Spleen (tissue), 11 donors: ENCODE measurements around the gene GALNT18. TPM values are rescaled to one million over a fixed set of nuclear protein-coding genes. Genes with fewer than 3 reads are reported as not detected.

Experiments
- DNase-seq: peaks from one replicate; pipeline ENCODE4 v3.0.0-alpha.2; 2020
- H3K27ac ChIP-seq, 8 donors: fragments of 200-600 bp; sonication (generic) in 7 of 8; 1 replicate in 4 of 8; 2 replicates in 4 of 8; pipeline versions ENCODE4 v1.5.0 to v1.8.0; 2016 to 2021; ENCODE audit warnings: inconsistent platforms in 4 of 8, mild to moderate bottlenecking in 4 of 8, moderate library complexity in 1 of 8
- H3K27me3 ChIP-seq, 7 donors: fragments of 200-600 bp; sonication (generic) in 6 of 7; replicated peaks in 1 of 7; 1 replicate in 4 of 7; 2 replicates in 3 of 7; pipeline versions ENCODE4 v1.5.0 to v1.8.0; 2016 to 2021; ENCODE audit warnings: inconsistent platforms in 3 of 7, mild to moderate bottlenecking in 1 of 7
- H3K36me3 ChIP-seq, 6 donors: fragments of 200-600 bp; sonication (generic) in 5 of 6; 1 replicate in 4 of 6; 2 replicates in 2 of 6; pipeline versions ENCODE4 v1.5.0 to v1.8.0; 2016 to 2021; ENCODE audit warnings: inconsistent platforms in 2 of 6
- H3K4me1 ChIP-seq, 6 donors: fragments of 200-600 bp; sonication (generic) in 5 of 6; 1 replicate in 3 of 6; 2 replicates in 3 of 6; pipeline versions ENCODE4 v1.5.0 to v1.8.0; 2016 to 2021; ENCODE audit warnings: inconsistent platforms in 3 of 6
- H3K4me3 ChIP-seq, 8 donors: fragments of 200-600 bp; sonication (generic) in 7 of 8; 1 replicate in 4 of 8; 2 replicates in 4 of 8; pipeline versions ENCODE4 v1.5.0 to v1.8.0; 2016 to 2021; ENCODE audit warnings: inconsistent platforms in 4 of 8, mild to moderate bottlenecking in 4 of 8, moderate library complexity in 2 of 8
- H3K9me3 ChIP-seq, 8 donors: fragments of 200-600 bp; sonication (generic) in 7 of 8; 1 replicate in 4 of 8; 2 replicates in 4 of 8; pipeline versions ENCODE4 v1.5.0 to v1.8.0; 2016 to 2021; ENCODE audit warnings: inconsistent platforms in 4 of 8
- POLR2A ChIP-seq, 3 donors: fragments of 450-650 bp; IDR thresholded peaks; one replicate each; pipeline ENCODE4 v1.5.1; 2017; ENCODE audit warnings: antibody characterized with exemption in 3 of 3, mild to moderate bottlenecking in 1 of 3
- POLR2AphosphoS5 ChIP-seq, 3 donors: sonication (generic); formaldehyde crosslinking; IDR thresholded peaks; one replicate each; pipeline ENCODE4 v1.5.1; 2017; ENCODE audit warnings: antibody characterized with exemption in 3 of 3
- WGBS, 5 donors: extraction: QIAGEN DNeasy Blood & Tissue Kit in 3 of 5; methylation state at CpG; one replicate each; pipeline versions ENCODE4 v1.1.5 to v1.1.7; 2013 to 2018; 5-methylcytosine and 5-hydroxymethylcytosine counted together
- intact Hi-C: fragments of 100-400 bp; cut with DNase I; formaldehyde crosslinking; loops from one replicate; pipeline ENCODE4 v1.15.0; 2023; ENCODE audit warnings: low total_unique reads
- polyA plus RNA-seq, 3 donors: library from polyadenylated mRNA; stranded (reverse); fragments of 200-250 nt; gene quantifications; one replicate each; pipeline ENCODE4 v1.2.1, GENCODE V29; 2013
- total RNA-seq, 7 donors: library from RNA; depleted of rRNA in 3 of 7; stranded (reverse); fragments of >200 nt in 3 of 7; fragmentation: NEBNext Ultra II Directional in 4 of 7; extraction: Animal tissue kit (Norgen Biotek cat#: 25700) in 4 of 7; gene quantifications; one replicate each; pipeline versions ENCODE4 v1.1.0 to v1.2.1, GENCODE V29; 2016 to 2021
- TF ChIP-seq, protein P1 (sequence below), 11 experiments: fragments of 200-600 bp in 7 of 11; fragments of 450-650 bp in 4 of 11; sonication (generic) in 4 of 11; IDR thresholded peaks in 8 of 11; conservative IDR thresholded peaks in 3 of 11; 1 replicate in 7 of 11; 2 replicates in 4 of 11; pipeline versions ENCODE4 v1.4.0 to v1.8.0; 2016 to 2021; ENCODE audit warnings: antibody characterized with exemption in 11 of 11, inconsistent platforms in 4 of 11, mild to moderate bottlenecking in 1 of 11
- donor health status: healthy with polysubstance abuse.
- donor health status: DM: no; HTN: no; CAD: no; lungs with moderate emphysema.
- donor health status: DM: no; HTN: no; CAD: no.
- donor health status: Bipolar disorder and iron deficiency.
- donor health status: healthy.
- donor health status: DM: no; HTN: no; CAD: no.
- donor health status: DM: yes; HTN: yes; CAD: no.

GALNT18 gene
- total and polyA plus RNA-seq, 10 donors, result 0.87 to 6.9 (median 3.9) TPM

- no peak for DNase-seq
- Histone ChIP-seq H3K9me3 (no peaks in the 10 kb centered on the region), H3K4me3 (no peak overlapping the region), H3K4me1 (peaks cover 0 to 10% (median 0%) of the 10 kb centered on the region in 6 donors), H3K27me3 (peaks cover 0 to 3% (median 0%) of the 10 kb centered on the region in 7 donors), H3K36me3 (no peaks in the 10 kb centered on the region), H3K27ac (no peak overlapping the region)
- intact Hi-C loops, result no loop called here
- TF ChIP-seq, protein P1, sequence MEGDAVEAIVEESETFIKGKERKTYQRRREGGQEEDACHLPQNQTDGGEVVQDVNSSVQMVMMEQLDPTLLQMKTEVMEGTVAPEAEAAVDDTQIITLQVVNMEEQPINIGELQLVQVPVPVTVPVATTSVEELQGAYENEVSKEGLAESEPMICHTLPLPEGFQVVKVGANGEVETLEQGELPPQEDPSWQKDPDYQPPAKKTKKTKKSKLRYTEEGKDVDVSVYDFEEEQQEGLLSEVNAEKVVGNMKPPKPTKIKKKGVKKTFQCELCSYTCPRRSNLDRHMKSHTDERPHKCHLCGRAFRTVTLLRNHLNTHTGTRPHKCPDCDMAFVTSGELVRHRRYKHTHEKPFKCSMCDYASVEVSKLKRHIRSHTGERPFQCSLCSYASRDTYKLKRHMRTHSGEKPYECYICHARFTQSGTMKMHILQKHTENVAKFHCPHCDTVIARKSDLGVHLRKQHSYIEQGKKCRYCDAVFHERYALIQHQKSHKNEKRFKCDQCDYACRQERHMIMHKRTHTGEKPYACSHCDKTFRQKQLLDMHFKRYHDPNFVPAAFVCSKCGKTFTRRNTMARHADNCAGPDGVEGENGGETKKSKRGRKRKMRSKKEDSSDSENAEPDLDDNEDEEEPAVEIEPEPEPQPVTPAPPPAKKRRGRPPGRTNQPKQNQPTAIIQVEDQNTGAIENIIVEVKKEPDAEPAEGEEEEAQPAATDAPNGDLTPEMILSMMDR (IDR thresholded peaks at IDR 0.05 in 8 of 11, conservative IDR thresholded peaks at IDR 0.05 in 3 of 11), result no peak
- no peak for TF ChIP-seq POLR2AphosphoS5 (IDR thresholded peaks at IDR 0.05)
- no peak for TF ChIP-seq POLR2A (IDR thresholded peaks at IDR 0.05)
- WGBS, 5 donors, result 74 to 94% (median 86%) methylated on average over 5 to 6 of the region's 6 CpGs
Measured at GRCh38 chr11:11270236-11270775, 351.5 kb downstream of the GALNT18 start.

- DNase-seq, result no peak
- Histone ChIP-seq H3K27me3 (peaks cover 0 to 3% (median 0%) of the 10 kb centered on the region in 7 donors), H3K4me3 (no peak overlapping the region), H3K27ac (no peak overlapping the region), H3K4me1 (peaks cover 0 to 11% (median under 1%) of the 10 kb centered on the region in 6 donors), H3K9me3 (no peaks in the 10 kb centered on the region), H3K36me3 (no peaks in the 10 kb centered on the region)
- no peak for TF ChIP-seq POLR2AphosphoS5 (IDR thresholded peaks at IDR 0.05)
- no peak for TF ChIP-seq POLR2A (IDR thresholded peaks at IDR 0.05)
- TF ChIP-seq, protein P1 (IDR thresholded peaks at IDR 0.05 in 8 of 11, conservative IDR thresholded peaks at IDR 0.05 in 3 of 11), result no peak
- intact Hi-C loops, result no loop called here
- 90 to 92% (median 91%) methylated on average over 3 to 5 of the region's 5 CpGs for WGBS, 5 donors
Measured at GRCh38 chr11:11268706-11269105, 353.1 kb downstream of the GALNT18 start.

GRCh38 chr11:11268119-11268518 is 353.7 kb downstream of the GALNT18 start:
- Histone ChIP-seq H3K9me3 (no peaks in the 10 kb centered on the region), H3K4me1 (peaks cover 0 to 17% (median 3%) of the 10 kb centered on the region in 6 donors), H3K4me3 (no peak overlapping the region), H3K27ac (no peak overlapping the region), H3K27me3 (peaks cover 0 to 3% (median 0%) of the 10 kb centered on the region in 7 donors), H3K36me3 (no peaks in the 10 kb centered on the region)
- DNase-seq, result no peak
- 0 to 38% (median 25%) methylated on average over 1 of the region's 1 CpG for WGBS, 5 donors
- TF ChIP-seq POLR2AphosphoS5 (IDR thresholded peaks at IDR 0.05) (no peak), POLR2A (IDR thresholded peaks at IDR 0.05) (no peak)
- TF ChIP-seq, protein P1 (IDR thresholded peaks at IDR 0.05 in 8 of 11, conservative IDR thresholded peaks at IDR 0.05 in 3 of 11), result no peak
- intact Hi-C loops, result no loop called here

GRCh38 chr11:11267312-11267711 is 354.5 kb downstream of the GALNT18 start:
- H3K9me3 ChIP-seq, result no peaks in the 10 kb centered on the region
- no peak overlapping the region for H3K27ac ChIP-seq
- no peak overlapping the region for H3K4me3 ChIP-seq
- intact Hi-C loops, result no loop called here
- peaks cover 0 to 2% (median 0%) of the 10 kb centered on the region in 7 donors for H3K27me3 ChIP-seq
- no peaks in the 10 kb centered on the region for H3K36me3 ChIP-seq
- TF ChIP-seq, protein P1 (IDR thresholded peaks at IDR 0.05 in 8 of 11, conservative IDR thresholded peaks at IDR 0.05 in 3 of 11), result no peak
- TF ChIP-seq POLR2A (IDR thresholded peaks at IDR 0.05) (no peak), POLR2AphosphoS5 (IDR thresholded peaks at IDR 0.05) (no peak)
- DNase-seq, result no peak
- H3K4me1 ChIP-seq, result peaks cover 0 to 19% (median 3%) of the 10 kb centered on the region in 6 donors
